Muscle of leg (tissue), 11 donors: Measurements from ENCODE around the gene NEDD9. TPM values are rescaled to one million over a fixed set of nuclear protein-coding genes. Genes with fewer than 3 reads are reported as not detected.

ENCODE experiments used
- DNase-seq: peaks from one replicate; pipeline ENCODE4 v3.0.0; 2013
- H3K27ac ChIP-seq: one replicate; pipeline ENCODE4 v1.5.1; 2013; ENCODE audit warnings: mild to moderate bottlenecking, low read length, control low read depth
- H3K27me3 ChIP-seq: one replicate; pipeline ENCODE4 v1.6.1; 2013; ENCODE audit warnings: low read length; ENCODE audit not compliant: control insufficient read depth, insufficient read depth
- H3K36me3 ChIP-seq: one replicate; pipeline ENCODE4 v1.6.1; 2013; ENCODE audit warnings: low read length; ENCODE audit not compliant: control insufficient read depth, insufficient read depth
- H3K4me1 ChIP-seq: one replicate; pipeline ENCODE4 v1.6.1; 2013; ENCODE audit warnings: low read length; ENCODE audit not compliant: control insufficient read depth, insufficient read depth
- H3K4me3 ChIP-seq: one replicate; pipeline ENCODE4 v1.5.1; 2013; ENCODE audit warnings: low read length, control low read depth
- H3K9me3 ChIP-seq: replicated peaks from 2 replicates; pipeline ENCODE4 v1.6.1; 2013; ENCODE audit warnings: low read depth, low read length; ENCODE audit not compliant: control insufficient read depth
- WGBS: methylation state at CpG from one replicate; pipeline ENCODE4 v1.1.5; 2013; ENCODE audit warnings: missing lambda C conversion rate; ENCODE audit not compliant: insufficient coverage; 5-methylcytosine and 5-hydroxymethylcytosine counted together
- polyA plus RNA-seq, 8 donors: library from polyadenylated mRNA; unstranded; fragments of 120-200 nt; gene quantifications; one replicate each; pipeline versions ENCODE4 v1.2.1 to v1.2.3, GENCODE V29; 2013; ENCODE audit warnings: inconsistent platforms in 1 of 8, low replicate concordance in 1 of 8; ENCODE audit not compliant: insufficient read length in 8 of 8, insufficient read depth in 1 of 8
- total RNA-seq: library from RNA; stranded (reverse); fragments of 120-200 nt; gene quantifications from one replicate; pipeline ENCODE4 v1.2.4, GENCODE V29; 2013

The NEDD9 gene
- total and polyA plus RNA-seq, 9 donors = 7.3 to 18.4 (median 12.7) TPM

DNA sequence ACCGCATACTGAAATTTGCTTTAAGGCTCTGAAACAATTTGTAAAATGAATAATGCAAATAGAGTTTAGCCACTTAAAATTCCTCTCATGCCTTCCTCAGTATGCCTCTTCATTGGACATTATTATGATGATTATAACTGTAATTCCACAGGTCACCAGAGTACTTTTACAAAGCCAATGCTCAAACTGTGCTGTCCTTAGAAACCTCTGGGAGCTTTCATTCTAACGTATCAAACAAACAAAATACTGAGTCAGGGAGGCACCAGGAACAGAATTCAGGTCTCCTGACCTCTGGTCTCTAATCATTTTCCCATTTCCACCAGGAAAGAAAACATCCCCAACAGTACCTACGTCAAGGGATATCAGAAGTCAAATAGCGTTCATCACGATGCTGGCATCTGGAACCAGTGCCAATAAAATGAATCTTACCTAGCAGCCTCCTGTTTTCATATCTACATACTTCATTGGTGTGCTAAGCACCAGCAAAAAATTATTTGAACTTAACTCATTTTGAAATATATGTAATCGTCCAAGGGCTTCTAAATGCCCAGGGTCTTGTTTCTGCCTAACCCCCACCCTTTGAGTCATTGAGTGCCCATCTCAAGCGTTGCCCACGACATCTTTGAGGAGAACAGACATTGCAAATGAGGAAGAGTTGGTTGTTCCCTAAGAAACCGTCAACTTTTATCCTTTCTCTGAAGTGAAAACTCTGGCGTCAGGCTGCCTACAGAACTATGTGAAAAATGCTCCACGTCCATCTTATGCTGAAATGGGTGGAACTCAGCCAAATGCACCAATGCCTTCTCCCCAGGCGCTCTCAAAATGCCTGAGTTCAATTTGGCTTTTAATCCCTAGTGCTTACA lies 37.9 kb downstream of the NEDD9 start:
- Histone ChIP-seq H3K4me3 (no peak overlapping the region), H3K36me3 (peaks cover 15% of the 10 kb centered on the region), H3K9me3 (no peaks in the 10 kb centered on the region), H3K4me1 (peaks cover 11% of the 10 kb centered on the region), H3K27ac (peak overlapping the region; percentile 56), H3K27me3 (no peaks in the 10 kb centered on the region)
- DNase-seq = peak; percentile 44
- 61% methylated on average over 8 of the region's 12 CpGs for WGBS

GRCh38 chr6:11193434-11193833 lies 39.0 kb downstream of the NEDD9 start:
- WGBS = no CpG with 5 or more reads among the region's 6 CpGs
- H3K27ac ChIP-seq = no peak overlapping the region
- H3K36me3 ChIP-seq = peaks cover 15% of the 10 kb centered on the region

GRCh38 chr6:11192167-11192566 lies 40.3 kb downstream of the NEDD9 start:
- Histone ChIP-seq H3K27ac (no peak overlapping the region), H3K4me1 (peaks cover 6% of the 10 kb centered on the region), H3K36me3 (peaks cover 18% of the 10 kb centered on the region), H3K4me3 (no peak overlapping the region), H3K27me3 (no peaks in the 10 kb centered on the region), H3K9me3 (no peaks in the 10 kb centered on the region)
- no peak for DNase-seq
- WGBS = 63% methylated on average over 1 of the region's 5 CpGs

More at GRCh38 chr6:11193434-11193833, 39.0 kb downstream of the NEDD9 start:
- Histone ChIP-seq H3K9me3 (no peaks in the 10 kb centered on the region), H3K4me3 (no peak overlapping the region), H3K27me3 (no peaks in the 10 kb centered on the region), H3K4me1 (peaks cover 11% of the 10 kb centered on the region)
- no peak for DNase-seq

DNA sequence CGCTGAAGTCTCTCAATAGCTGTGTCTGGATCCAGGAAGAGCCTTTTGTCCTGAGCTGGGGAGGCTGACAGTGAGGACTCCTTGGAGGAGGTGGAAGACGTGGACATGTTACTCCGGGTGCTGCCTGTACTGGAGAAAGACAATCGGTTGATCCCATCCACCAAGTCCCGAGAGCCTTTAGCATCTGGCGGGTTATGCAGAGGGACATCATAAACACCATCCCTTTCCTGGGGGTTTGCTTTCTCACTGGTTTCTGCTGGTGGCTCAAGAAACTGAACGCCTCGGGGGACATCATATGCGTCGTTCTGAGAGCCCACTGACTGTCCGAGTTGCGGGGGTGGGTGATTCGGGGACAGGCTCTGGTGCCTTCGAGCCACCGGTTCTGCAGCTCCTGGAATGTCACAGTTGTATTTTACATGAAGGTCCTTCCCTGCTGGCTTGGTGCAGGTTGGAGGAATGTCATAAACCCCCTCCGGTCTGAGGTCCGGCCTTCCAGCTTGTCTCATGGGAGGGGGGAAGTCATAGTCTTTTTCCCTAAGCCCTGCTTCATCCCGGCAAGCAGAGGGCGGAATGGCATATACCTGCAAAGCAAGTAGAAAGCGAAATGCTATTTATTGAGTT lies 41.7 kb downstream of the NEDD9 start:
- Histone ChIP-seq H3K36me3 (peaks cover 18% of the 10 kb centered on the region), H3K4me1 (no peaks in the 10 kb centered on the region), H3K27ac (no peak overlapping the region), H3K4me3 (no peak overlapping the region), H3K9me3 (no peaks in the 10 kb centered on the region), H3K27me3 (no peaks in the 10 kb centered on the region)
- DNase-seq = no peak
- 83% methylated on average over 18 of the region's 20 CpGs for WGBS

- peaks cover 23% of the 10 kb centered on the region for H3K36me3 ChIP-seq
- H3K4me1 ChIP-seq = no peaks in the 10 kb centered on the region
- H3K27ac ChIP-seq = no peak overlapping the region
- no peak for DNase-seq
- H3K4me3 ChIP-seq = no peak overlapping the region
- 94% methylated on average over 17 of the region's 21 CpGs for WGBS
- no peaks in the 10 kb centered on the region for H3K27me3 ChIP-seq
- H3K9me3 ChIP-seq = no peaks in the 10 kb centered on the region
Measured at GRCh38 chr6:11189865-11190624, 42.4 kb downstream of the NEDD9 start.

DNA sequence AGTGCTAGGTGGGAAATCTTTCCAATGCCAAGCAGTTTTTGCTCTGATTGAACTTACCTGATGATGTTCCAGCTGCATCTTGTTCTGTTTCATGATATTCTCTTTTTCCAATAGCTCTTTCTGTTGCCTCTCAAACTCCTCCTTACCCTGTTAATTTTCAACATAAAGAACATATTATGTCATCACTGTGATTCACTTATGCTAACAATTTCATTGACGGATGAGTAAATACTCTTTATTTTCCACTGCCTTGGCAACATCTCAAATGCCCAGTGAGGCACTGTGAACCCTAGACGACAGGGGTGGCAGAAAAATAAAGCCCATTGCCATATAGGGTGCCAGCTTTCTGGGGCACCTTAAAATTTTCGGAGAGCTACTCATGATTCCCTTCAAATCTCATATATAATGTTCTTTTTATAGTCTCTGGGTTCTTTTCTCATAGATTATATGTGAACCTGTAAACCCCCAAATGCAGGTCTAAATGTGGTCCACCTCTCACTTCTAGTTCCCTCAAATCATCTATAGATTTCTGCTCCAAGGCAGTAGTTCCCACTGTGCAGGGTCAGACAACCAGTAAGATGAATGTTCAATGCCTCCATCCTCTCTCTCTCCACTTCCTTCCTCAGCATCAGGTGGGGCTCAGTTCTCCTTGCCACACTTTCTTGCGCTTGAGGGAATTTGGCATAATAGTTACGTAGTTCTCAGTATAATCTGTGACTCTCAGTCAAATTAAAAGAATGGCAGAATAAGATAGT lies 44.1 kb downstream of the NEDD9 start:
- Histone ChIP-seq H3K9me3 (no peaks in the 10 kb centered on the region), H3K36me3 (peaks cover 23% of the 10 kb centered on the region), H3K4me1 (no peaks in the 10 kb centered on the region), H3K4me3 (no peak overlapping the region), H3K27me3 (no peaks in the 10 kb centered on the region), H3K27ac (no peak overlapping the region)
- no peak for DNase-seq
- 89% methylated on average over 1 of the region's 5 CpGs for WGBS

- Histone ChIP-seq H3K27me3 (no peaks in the 10 kb centered on the region), H3K9me3 (no peaks in the 10 kb centered on the region), H3K36me3 (peaks cover 23% of the 10 kb centered on the region), H3K27ac (no peak overlapping the region), H3K4me1 (no peaks in the 10 kb centered on the region), H3K4me3 (no peak overlapping the region)
- no peak for DNase-seq
- 95% methylated on average over 5 of the region's 6 CpGs for WGBS
Measured at GRCh38 chr6:11187301-11187700, 45.2 kb downstream of the NEDD9 start.

GRCh38 chr6:11185204-11185842 lies 47.1 kb downstream of the NEDD9 start:
- Histone ChIP-seq H3K4me3 (no peak overlapping the region), H3K36me3 (peaks cover 10% of the 10 kb centered on the region), H3K27ac (no peak overlapping the region), H3K9me3 (no peaks in the 10 kb centered on the region), H3K27me3 (no peaks in the 10 kb centered on the region), H3K4me1 (no peaks in the 10 kb centered on the region)
- WGBS = 95% methylated on average over 14 of the region's 17 CpGs
- no peak for DNase-seq

DNA sequence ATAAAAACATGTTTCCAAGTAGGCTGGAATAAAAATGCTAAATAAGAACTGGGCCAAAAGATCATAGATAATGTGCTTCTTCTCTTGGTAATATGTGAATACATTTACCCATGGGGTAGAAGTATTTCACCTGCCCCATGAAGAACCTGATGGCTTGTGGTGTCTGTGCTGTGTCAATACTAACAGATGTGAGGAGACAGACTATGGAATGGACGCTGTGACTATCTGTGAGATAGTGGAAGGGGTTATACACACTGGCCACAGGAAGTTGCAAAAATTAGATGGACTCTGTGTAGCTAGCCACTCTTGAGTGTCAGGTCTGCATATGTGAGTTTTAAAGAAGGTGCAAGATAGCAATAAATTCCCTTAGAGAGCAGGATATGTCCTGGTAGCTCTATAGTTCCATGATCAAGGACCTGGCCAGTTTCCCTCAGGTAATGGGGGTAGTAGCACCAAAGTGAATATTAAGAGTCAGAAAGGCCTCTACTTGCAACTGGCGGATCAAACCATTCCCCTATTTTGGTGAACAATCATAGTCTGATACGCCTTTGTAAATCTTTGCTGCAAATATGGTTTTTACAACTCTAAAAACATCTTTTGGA lies 48.6 kb downstream of the NEDD9 start:
- Histone ChIP-seq H3K27ac (no peak overlapping the region), H3K4me1 (no peaks in the 10 kb centered on the region), H3K27me3 (no peaks in the 10 kb centered on the region), H3K9me3 (no peaks in the 10 kb centered on the region), H3K36me3 (peaks cover 8% of the 10 kb centered on the region), H3K4me3 (no peak overlapping the region)
- no peak for DNase-seq
- WGBS = 96% methylated on average over 3 of the region's 3 CpGs
